ENCODE data around the gene WDR87.

Gene WDR87

GRCh38 chr19:37905946-37906868, at the start of gene WDR87:
WDR87 (minus strand) TSS chr19:37906594; CDS start chr19:37898239, 8,355 bp downstream.
- DNase-seq (ENCODE audit: low read depth, low spot score) = no peak

GRCh38 chr19:37955986-37956385, 49.6 kb upstream of the WDR87 start:
- no peak for DNase-seq (ENCODE audit: low read depth, low spot score)

- DNase-seq (ENCODE audit: low read depth, low spot score) = peak; percentile 9
Measured at GRCh38 chr19:37954421-37954874, 48.1 kb upstream of the WDR87 start.

GRCh38 chr19:37953918-37954303, 47.5 kb upstream of the WDR87 start:
- DNase-seq (ENCODE audit: low read depth, low spot score) = peak; percentile 27

GRCh38 chr19:37953171-37953917, 47.0 kb upstream of the WDR87 start:
- DNase-seq (ENCODE audit: low read depth, low spot score) = peak; percentile 77

GRCh38 chr19:37951816-37952210, 45.4 kb upstream of the WDR87 start:
- DNase-seq (ENCODE audit: low read depth, low spot score) = no peak

- no peak for DNase-seq (ENCODE audit: low read depth, low spot score)
Measured at GRCh38 chr19:37950471-37951175, 44.2 kb upstream of the WDR87 start.

GRCh38 chr19:37948362-37948761, 42.0 kb upstream of the WDR87 start:
- DNase-seq (ENCODE audit: low read depth, low spot score) = no peak

GRCh38 chr19:37947778-37948177, 41.4 kb upstream of the WDR87 start:
- DNase-seq (ENCODE audit: low read depth, low spot score) = no peak

GRCh38 chr19:37946132-37946531, 39.7 kb upstream of the WDR87 start:
- DNase-seq (ENCODE audit: low read depth, low spot score) = no peak

GRCh38 chr19:37943480-37943879, 37.1 kb upstream of the WDR87 start:
- DNase-seq (ENCODE audit: low read depth, low spot score) = no peak

- DNase-seq (ENCODE audit: low read depth, low spot score) = no peak
Measured at GRCh38 chr19:37942516-37942902, 36.1 kb upstream of the WDR87 start.

GRCh38 chr19:37941782-37942515, 35.6 kb upstream of the WDR87 start:
- DNase-seq (ENCODE audit: low read depth, low spot score) = no peak

GRCh38 chr19:37938353-37938752, 32.0 kb upstream of the WDR87 start:
- no peak for DNase-seq (ENCODE audit: low read depth, low spot score)

- DNase-seq (ENCODE audit: low read depth, low spot score) = no peak
Measured at GRCh38 chr19:37936886-37937285, 30.5 kb upstream of the WDR87 start.

- no peak for DNase-seq (ENCODE audit: low read depth, low spot score)
Measured at GRCh38 chr19:37936166-37936565, 29.8 kb upstream of the WDR87 start.

GRCh38 chr19:37935341-37935740, 28.9 kb upstream of the WDR87 start:
- DNase-seq (ENCODE audit: low read depth, low spot score) = no peak

- DNase-seq (ENCODE audit: low read depth, low spot score) = peak; percentile 60
Measured at GRCh38 chr19:37933937-37934358, 27.6 kb upstream of the WDR87 start.

- DNase-seq (ENCODE audit: low read depth, low spot score) = peak; percentile 67
Measured at GRCh38 chr19:37932985-37933936, 26.9 kb upstream of the WDR87 start.

Measured in astrocyte of the hippocampus (primary cell).